GM18526 (cell line): ENCODE data around the gene PYROXD2.

Experiments
- POLR2A ChIP-seq: IDR thresholded peaks from 3 replicates; pipeline ENCODE4 v1.6.1; 2011; ENCODE audit not compliant: insufficient read length; ENCODE audit errors: extremely low read depth

PYROXD2 gene

DNA sequence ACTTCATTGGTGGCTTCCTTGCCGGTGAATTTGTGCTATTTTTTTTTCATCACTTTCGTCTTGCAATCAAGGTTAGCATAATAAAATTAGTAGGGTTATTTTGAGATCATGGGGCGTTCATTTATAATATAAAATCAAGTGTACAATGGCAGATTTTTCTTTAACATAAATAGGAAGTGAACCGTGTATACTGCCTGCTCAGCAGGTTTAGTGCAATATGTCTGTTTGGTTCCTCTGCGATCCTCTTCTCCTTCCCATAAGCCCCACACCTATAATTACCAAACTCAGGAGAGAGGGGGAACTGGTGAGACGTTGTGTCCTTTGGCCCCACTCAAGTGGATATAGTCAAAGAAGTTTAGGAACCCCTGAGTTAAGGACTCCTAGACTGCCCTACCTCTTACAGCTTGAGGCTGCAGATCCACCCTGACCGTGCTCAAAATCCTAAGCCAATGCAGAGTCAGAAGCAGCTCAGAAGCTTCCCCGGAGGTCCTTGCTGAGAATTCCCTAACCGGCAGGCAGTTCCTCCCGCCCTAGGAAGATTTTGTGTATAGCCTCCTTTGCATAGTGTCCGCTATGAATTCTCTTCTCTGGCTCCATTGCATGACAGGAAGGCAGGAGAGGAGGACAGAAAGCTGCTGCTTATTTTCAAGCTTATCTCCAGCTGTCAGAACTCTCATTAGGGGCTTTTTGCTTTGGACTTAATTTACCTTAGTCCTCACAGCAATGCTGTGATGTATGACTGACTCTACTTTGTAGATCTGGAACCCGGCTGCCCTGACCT, 41.5 kb downstream of the PYROXD2 start:
- TF ChIP-seq POLR2A = no peak

DNA sequence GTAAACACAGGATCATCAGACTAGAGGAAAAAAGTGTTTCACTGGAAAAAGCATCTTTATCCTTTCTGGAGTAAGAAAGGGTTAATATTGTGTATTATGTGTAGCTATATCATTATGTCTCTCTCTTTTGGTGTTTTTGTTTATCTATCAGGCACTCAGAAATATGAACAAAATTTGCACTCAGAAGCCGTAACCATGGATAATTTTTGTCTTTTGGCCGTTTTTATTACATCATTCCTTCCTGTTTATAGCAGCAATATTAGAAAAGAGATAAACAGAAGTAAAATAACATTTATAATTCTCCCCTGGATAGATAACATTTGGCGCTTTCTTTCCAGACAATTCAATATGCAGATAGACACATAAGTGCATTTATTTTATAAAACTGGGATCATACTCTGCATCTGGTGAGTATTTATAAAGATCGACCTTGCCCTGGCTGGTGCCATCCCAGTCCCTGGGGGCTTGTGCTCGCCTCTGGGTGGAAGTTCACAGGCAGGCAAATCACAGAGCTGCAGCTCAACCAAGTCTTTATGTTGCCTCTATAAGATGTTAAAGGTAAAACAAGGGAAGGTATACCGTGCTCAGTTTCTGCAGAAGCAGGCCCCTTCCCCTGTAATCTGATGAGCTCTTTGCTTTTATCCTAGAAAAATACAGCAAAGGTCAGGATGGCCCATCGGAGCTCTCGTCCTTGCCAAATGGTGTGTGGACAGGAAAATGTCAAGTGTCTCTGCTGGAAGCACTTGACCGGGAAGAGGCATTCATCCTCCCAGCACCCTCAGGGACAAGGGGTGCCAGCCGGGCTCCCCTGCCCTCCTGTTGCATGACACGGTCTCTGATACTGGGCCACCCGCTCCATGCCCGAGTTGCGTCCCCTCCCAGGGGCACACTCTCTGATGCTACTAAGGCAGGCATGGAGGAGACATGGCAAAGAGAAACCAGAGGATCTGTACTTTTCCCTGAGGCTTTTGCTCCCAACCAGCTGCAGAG, 43.9 kb downstream of the PYROXD2 start:
- TF ChIP-seq POLR2A = no peak

DNA sequence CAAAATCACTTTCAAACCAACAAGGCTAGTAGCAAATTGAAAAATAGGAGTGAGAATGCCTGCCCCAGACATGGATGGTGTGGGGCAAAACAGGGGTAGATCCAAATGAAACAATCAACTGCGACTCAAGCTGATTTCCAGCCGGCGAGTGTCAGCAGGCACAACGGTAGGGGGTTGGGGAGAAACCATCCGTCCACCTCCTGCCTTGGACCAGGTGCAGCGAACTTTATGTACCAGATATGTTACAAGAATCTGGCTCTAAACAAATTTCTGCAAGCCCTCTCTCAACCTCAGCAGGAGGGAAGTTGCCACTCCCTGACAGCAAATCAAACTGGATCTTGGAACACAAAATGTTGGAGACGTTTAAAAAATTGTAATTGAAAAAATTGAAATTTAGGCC, 45.2 kb downstream of the PYROXD2 start:
- no peak for TF ChIP-seq POLR2A

- TF ChIP-seq POLR2A = no peak
These were observed 46.3 kb downstream of the PYROXD2 start for GRCh38 chr10:98368644-98369043.

- TF ChIP-seq POLR2A = no peak
These were observed 47.2 kb downstream of the PYROXD2 start for GRCh38 chr10:98367604-98368451.

GRCh38 chr10:98366062-98366530, 48.9 kb downstream of the PYROXD2 start:
- no peak for TF ChIP-seq POLR2A

GRCh38 chr10:98365406-98366061, 49.4 kb downstream of the PYROXD2 start:
- no peak for TF ChIP-seq POLR2A

DNA sequence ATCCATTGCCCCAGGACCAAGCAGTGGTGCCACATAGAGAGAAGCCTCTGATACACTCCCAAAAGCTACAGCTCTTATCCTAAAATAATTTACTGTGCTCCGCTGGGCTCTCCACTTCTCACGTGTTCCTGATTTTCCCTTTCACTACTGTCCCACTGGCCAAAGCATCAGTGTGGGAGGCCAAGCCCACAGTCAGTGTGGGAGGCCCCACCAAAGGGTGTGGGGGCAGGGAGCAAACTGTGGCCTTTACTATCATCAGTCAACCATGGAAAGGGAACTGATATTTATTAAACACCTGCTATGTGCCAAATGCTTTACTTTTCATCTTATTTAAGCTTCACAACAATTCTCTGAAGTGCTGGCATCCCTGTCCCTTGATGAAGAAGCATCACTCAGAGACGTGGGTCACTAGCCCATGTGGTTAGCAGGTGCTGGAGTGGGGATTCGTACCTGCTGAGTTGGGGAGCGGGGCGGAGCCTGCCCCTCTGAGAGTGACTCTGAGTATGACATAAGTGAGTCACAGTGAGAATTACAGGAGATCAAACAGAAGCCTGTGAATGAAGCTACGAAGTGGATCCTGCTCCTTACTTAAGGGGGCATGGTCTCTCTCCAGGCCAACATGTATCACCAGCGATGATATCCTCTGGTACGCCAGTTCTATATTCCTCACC, 50.4 kb downstream of the PYROXD2 start:
- TF ChIP-seq POLR2A = no peak

GRCh38 chr10:98363220-98363619, 51.8 kb downstream of the PYROXD2 start:
- TF ChIP-seq POLR2A = no peak

DNA sequence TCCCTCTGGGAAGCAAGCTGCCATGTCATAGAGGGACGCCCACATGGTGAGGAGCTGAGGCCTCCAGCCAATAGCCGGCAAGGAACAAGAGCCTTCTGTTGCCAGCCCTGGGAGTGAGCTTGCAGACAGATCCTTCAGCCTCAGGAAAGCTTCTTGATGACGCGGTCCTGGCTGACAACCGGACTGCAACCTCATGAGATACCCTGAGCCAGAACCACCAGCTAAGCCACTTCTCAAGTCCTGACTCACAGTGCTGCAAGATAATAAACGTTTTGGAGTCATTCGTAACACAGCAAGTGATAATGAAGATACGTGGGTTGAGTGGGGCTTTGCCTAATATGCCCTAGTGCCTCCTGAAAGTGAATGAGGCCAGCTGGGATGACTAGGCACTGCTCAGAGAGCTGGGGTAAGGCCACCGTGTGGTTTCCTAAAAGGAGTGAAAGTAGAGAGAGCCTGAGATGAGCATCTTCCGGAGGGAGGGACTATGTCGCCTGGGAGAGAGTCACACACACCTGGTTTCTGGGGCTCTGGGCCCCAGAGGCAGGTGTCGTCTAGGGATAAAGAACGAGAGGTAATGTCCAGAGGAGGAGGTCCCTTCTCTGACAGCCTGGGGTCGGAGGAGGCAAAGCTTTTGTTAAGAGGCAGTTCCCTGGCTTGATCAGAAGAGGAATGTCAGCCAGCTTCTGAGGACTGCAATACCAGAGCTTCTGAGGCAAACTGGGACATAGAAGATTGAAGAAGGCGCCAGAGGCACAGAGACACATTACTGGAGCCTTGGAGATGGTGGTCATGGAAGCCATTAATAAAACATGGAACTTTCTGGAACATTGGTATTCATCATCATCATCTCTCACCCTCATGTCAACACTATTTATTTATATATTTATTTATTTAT, 53.6 kb downstream of the PYROXD2 start:
- no peak for TF ChIP-seq POLR2A

DNA sequence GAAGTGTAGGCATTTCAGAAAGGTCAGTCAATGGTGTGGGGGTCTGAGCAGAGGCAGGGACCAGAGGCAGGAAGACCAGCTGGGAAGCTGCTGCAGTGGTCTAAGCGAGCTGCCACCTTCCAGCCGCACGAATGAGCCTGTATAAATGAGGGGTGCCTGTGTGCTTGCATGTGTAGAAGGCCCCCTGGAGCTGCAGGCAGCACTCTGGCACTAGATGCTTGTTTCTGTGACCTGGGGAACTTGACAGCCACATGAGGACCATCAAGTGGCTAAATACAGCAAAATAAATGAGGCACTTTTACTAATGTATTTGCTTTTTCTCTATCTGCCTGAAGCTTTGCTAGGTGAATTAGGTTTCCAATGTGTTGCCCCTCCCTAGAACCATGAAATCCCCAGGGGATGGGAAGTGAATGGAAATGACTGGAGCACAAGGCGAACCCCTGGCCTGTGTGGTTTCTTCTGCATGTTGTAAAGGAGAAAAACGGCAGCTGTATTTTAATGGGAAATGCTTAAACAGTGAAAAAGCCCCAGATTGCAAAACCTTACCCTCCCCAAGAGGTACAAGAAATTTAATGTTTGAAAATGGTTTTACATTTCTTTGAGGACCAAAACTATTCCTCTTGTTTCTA, 57.7 kb downstream of the PYROXD2 start:
- no peak for TF ChIP-seq POLR2A

GRCh38 chr10:98354491-98354890, 60.5 kb downstream of the PYROXD2 start:
- TF ChIP-seq POLR2A = no peak

DNA sequence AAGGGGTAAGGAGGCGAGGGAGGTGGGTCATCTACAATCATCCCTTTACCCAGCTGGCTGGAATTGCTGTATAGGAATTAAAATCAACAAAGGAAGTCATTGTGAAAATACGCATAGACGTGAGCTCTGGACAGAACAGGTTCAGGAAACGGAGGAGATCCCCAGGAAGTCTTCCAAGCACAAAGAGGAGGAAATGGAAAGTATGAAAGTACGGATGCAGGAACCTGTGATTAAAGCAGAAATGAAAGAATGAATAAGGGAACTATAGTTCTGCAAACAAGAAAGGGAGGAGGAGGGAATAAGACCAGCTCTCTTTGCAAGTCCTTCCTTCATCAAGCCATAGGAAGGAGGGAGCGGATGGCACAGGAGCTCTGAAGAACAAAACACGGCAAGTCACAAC, 61.8 kb downstream of the PYROXD2 start:
- no peak for TF ChIP-seq POLR2A

DNA sequence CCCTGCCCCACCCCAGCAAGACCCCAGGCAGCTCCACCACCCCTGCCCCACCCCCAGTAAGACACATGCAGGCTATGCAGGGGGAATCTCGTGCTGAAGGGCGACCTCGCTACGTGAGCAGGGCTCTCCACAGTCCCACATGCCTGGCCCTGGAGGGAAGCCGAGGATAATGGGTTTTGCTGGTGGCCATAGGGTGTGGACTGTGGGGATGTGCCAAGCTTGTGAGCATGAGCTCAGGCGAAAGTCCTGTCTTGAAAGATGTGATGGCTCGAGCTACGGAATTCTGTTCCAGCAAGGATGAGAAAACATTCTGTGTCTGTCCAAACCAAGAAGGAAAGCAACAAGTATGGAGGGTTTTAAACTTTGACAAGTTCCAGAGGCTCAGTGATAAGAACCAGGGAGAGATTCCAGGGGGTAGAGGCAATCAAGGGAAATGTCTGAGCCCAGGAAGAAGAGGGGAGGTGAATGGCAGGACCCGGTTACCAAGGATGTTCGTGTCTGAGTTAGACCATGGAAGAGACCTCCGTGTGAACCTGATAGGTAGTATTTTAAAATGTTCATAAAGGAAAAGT, 63.1 kb downstream of the PYROXD2 start:
- no peak for TF ChIP-seq POLR2A
